Gastroesophageal sphincter (tissue), 4 donors: Measurements from ENCODE around the gene UGCG. TPM values are rescaled to one million over a fixed set of nuclear protein-coding genes. Genes with fewer than 3 reads are reported as not detected.

ENCODE experiments used
- ATAC-seq: fragments of 150-250 bp; one replicate; pipeline ENCODE4 v1.9.1; 2016; ENCODE audit warnings: mild to moderate bottlenecking, moderate library complexity
- H3K27ac ChIP-seq, 4 donors: fragments of 200-600 bp; sonication (generic) in 3 of 4; 1 replicate in 3 of 4; 2 replicates in 1 of 4; pipeline ENCODE4 v1.5.1; 2016 to 2019
- H3K27me3 ChIP-seq: fragments of 200-600 bp; sonication (generic); one replicate; pipeline ENCODE4 v1.5.1; 2019
- H3K36me3 ChIP-seq, 2 donors: fragments of 200-600 bp; sonication (generic); one replicate each; pipeline ENCODE4 v1.5.1; 2019; ENCODE audit warnings: control low read depth in 1 of 2
- H3K4me1 ChIP-seq, 3 donors: fragments of 200-600 bp; sonication (generic); 1 replicate in 2 of 3; 2 replicates in 1 of 3; pipeline ENCODE4 v1.5.1; 2016 to 2019; ENCODE audit warnings: control low read depth in 2 of 3
- H3K4me3 ChIP-seq, 2 donors: fragments of 200-600 bp; sonication (generic); one replicate each; pipeline ENCODE4 v1.5.1; 2019; ENCODE audit warnings: mild to moderate bottlenecking in 1 of 2, moderate library complexity in 1 of 2
- H3K9me3 ChIP-seq, 3 donors: fragments of 200-600 bp; sonication (generic); one replicate each; pipeline ENCODE4 v1.5.1; 2017 to 2019; ENCODE audit warnings: control low read depth in 2 of 3
- CTCF ChIP-seq, 4 experiments: fragments of 200-600 bp in 2 of 4; fragments of 450-650 bp in 2 of 4; sonication (generic) in 1 of 4; IDR thresholded peaks; one replicate each; pipeline ENCODE4 v1.5.1; 2017 to 2019; ENCODE audit warnings: antibody characterized with exemption in 4 of 4, mild to moderate bottlenecking in 2 of 4, moderate library complexity in 2 of 4
- EP300 ChIP-seq: sonication (generic); formaldehyde crosslinking; IDR thresholded peaks from one replicate; pipeline ENCODE4 v1.6.1; 2017; ENCODE audit warnings: antibody characterized with exemption, mild to moderate bottlenecking
- POLR2A ChIP-seq, 2 donors: fragments of 450-650 bp; IDR thresholded peaks; one replicate each; pipeline ENCODE4 v1.6.1; 2017; ENCODE audit warnings: antibody characterized with exemption in 2 of 2, mild to moderate bottlenecking in 2 of 2, moderate library complexity in 1 of 2
- POLR2AphosphoS5 ChIP-seq: sonication (generic); formaldehyde crosslinking; IDR thresholded peaks from one replicate; pipeline ENCODE4 v1.6.1; 2017; ENCODE audit warnings: antibody characterized with exemption
- WGBS, 2 donors: methylation state at CpG; one replicate each; pipeline ENCODE4 v1.1.5; 2018; ENCODE audit warnings: low coverage in 1 of 2; 5-methylcytosine and 5-hydroxymethylcytosine counted together
- total RNA-seq, 4 donors: library from RNA; depleted of rRNA; stranded (reverse); fragments of >200 nt; gene quantifications; one replicate each; pipeline ENCODE4 v1.1.0, GENCODE V29; 2016

Gene UGCG
- total RNA-seq, 4 donors from 2014 or later: 30.0 to 52.6 (median 43.2) TPM

DNA sequence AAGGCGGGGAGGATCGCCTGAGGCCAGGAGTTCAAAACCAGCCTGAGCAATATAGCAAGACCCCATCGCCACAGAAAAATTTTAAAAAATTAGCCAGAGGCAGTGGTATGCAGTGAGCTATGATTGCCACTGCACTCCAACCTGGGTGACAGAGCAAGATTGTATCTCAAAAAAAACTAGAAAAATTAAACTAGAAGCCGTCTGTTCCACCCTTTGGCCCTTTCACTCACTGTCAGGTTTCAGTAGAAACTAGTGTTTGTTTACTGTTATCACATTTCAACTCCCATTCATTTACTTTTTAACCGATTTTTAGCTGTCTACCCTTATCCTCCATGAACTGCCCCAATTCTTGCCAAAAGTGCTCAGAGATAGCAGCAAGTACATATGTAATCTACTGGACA lies 8.3 kb downstream of the UGCG start:
- Histone ChIP-seq H3K9me3 (no peaks in the 10 kb centered on the region), H3K27me3 (no peaks in the 10 kb centered on the region), H3K4me1 (peaks cover 15 to 98% (median 32%) of the 10 kb centered on the region in 3 donors), H3K4me3 (no peak overlapping the region), H3K27ac (no peak overlapping the region), H3K36me3 (no peaks in the 10 kb centered on the region)
- no peak for ATAC-seq
- WGBS, 2 donors: 79 to 89% methylated on average over 3 to 5 of the region's 5 CpGs
- no peak for TF ChIP-seq POLR2A (IDR thresholded peaks at IDR 0.05)
- no peak for TF ChIP-seq EP300
- no peak for TF ChIP-seq POLR2AphosphoS5
- no peak for TF ChIP-seq CTCF (IDR thresholded peaks at IDR 0.05)

GRCh38 chr9:111907147-111907546 lies 10.5 kb downstream of the UGCG start:
- Histone ChIP-seq H3K4me3 (no peak overlapping the region), H3K27me3 (no peaks in the 10 kb centered on the region), H3K36me3 (no peaks in the 10 kb centered on the region), H3K4me1 (peaks cover 5 to 88% (median 9%) of the 10 kb centered on the region in 3 donors), H3K27ac (no peak overlapping the region), H3K9me3 (no peaks in the 10 kb centered on the region)
- TF ChIP-seq POLR2AphosphoS5 (no peak), CTCF (IDR thresholded peaks at IDR 0.05) (no peak), POLR2A (IDR thresholded peaks at IDR 0.05) (no peak), EP300 (no peak)
- ATAC-seq: no peak
- WGBS, 2 donors: 80 to 93% methylated on average over 3 of the region's 5 CpGs

GRCh38 chr9:111909444-111909843 lies 12.8 kb downstream of the UGCG start:
- Histone ChIP-seq H3K9me3 (no peaks in the 10 kb centered on the region), H3K4me1 (peaks cover 3 to 88% (median 3%) of the 10 kb centered on the region in 3 donors), H3K27me3 (no peaks in the 10 kb centered on the region), H3K4me3 (no peak overlapping the region), H3K36me3 (no peaks in the 10 kb centered on the region), H3K27ac (no peak overlapping the region)
- TF ChIP-seq POLR2A (IDR thresholded peaks at IDR 0.05): no peak
- TF ChIP-seq POLR2AphosphoS5: no peak
- TF ChIP-seq CTCF (IDR thresholded peaks at IDR 0.05): no peak
- TF ChIP-seq EP300: no peak
- 68 to 70% methylated on average over 3 of the region's 3 CpGs for WGBS, 2 donors
- ATAC-seq: no peak

- 86 to 88% methylated on average over 4 to 6 of the region's 6 CpGs for WGBS, 2 donors
- H3K27me3 ChIP-seq: no peaks in the 10 kb centered on the region
These were observed 13.8 kb downstream of the UGCG start for GRCh38 chr9:111910428-111910827.

More at GRCh38 chr9:111910428-111910827, 13.8 kb downstream of the UGCG start:
- TF ChIP-seq EP300: no peak
- no peak for TF ChIP-seq CTCF (IDR thresholded peaks at IDR 0.05)
- no peak for TF ChIP-seq POLR2A (IDR thresholded peaks at IDR 0.05)
- TF ChIP-seq POLR2AphosphoS5: no peak
- H3K4me3 ChIP-seq: no peak overlapping the region
- no peak overlapping the region for H3K27ac ChIP-seq
- H3K36me3 ChIP-seq: no peaks in the 10 kb centered on the region
- no peaks in the 10 kb centered on the region for H3K9me3 ChIP-seq
- H3K4me1 ChIP-seq: peaks cover 0 to 88% (median 8%) of the 10 kb centered on the region in 3 donors
- no peak for ATAC-seq
